Naive thymus-derived CD8-positive, alpha-beta T cell (primary cell): ENCODE results near the gene ASCL1. TPM values are rescaled to one million over a fixed set of nuclear protein-coding genes. Genes with fewer than 3 reads are reported as not detected.
A peak's percentile ranks its signal among the peaks of the same experiment; 100 is the strongest.

ENCODE experiments used
- ATAC-seq, 2 donors: fragments of 150-1000 bp; cut with Tn5 transposase in 1 of 2; sonication (Bioruptor Pico), chemical (Tn5 transposase) in 1 of 2; 1 replicate in 1 of 2; 2 replicates in 1 of 2; pipeline ENCODE4 v1.10.0; 2021; ENCODE audit warnings: mild to moderate bottlenecking in 2 of 2, moderate library complexity in 2 of 2
- POLR2A ChIA-PET: fragments of 350-600 bp; sonication (Branson Sonifier 250); formaldehyde crosslinking; loops from one replicate; lab custom pipeline; 2021; ENCODE audit warnings: antibody characterized with exemption; lab: Charles Lee
- DNase-seq, 10 donors: peaks; one replicate each; pipeline versions ENCODE4 v3.0.0 to v3.0.0-alpha.2; 2020 to 2022
- H3K27ac Mint-ChIP-seq, 10 donors: one replicate each; pipeline ENCODE4 v1.8.0; 2020 to 2022; ENCODE audit warnings: mild to moderate bottlenecking in 10 of 10, mixed read lengths in 10 of 10, moderate library complexity in 4 of 10, inconsistent platforms in 1 of 10
- H3K27me3 Mint-ChIP-seq, 5 donors: one replicate each; pipeline ENCODE4 v1.8.0; 2021 to 2022; ENCODE audit warnings: mixed read lengths in 5 of 5
- H3K36me3 Mint-ChIP-seq, 3 donors: one replicate each; pipeline ENCODE4 v1.8.0; 2020 to 2022; ENCODE audit warnings: mixed read lengths in 3 of 3, mild to moderate bottlenecking in 2 of 3, inconsistent platforms in 1 of 3
- H3K4me1 Mint-ChIP-seq, 4 donors: one replicate each; pipeline ENCODE4 v1.8.0; 2021 to 2022; ENCODE audit warnings: mixed read lengths in 4 of 4
- H3K4me3 Mint-ChIP-seq, 10 donors: one replicate each; pipeline ENCODE4 v1.8.0; 2020 to 2022; ENCODE audit warnings: mild to moderate bottlenecking in 10 of 10, mixed read lengths in 10 of 10, moderate library complexity in 6 of 10, inconsistent platforms in 1 of 10
- H3K9me3 Mint-ChIP-seq, 9 donors: one replicate each; pipeline ENCODE4 v1.8.0; 2020 to 2022; ENCODE audit warnings: mixed read lengths in 9 of 9, mild to moderate bottlenecking in 3 of 9, inconsistent platforms in 1 of 9, moderate library complexity in 1 of 9
- polyA plus RNA-seq, 3 donors: library from polyadenylated mRNA; unstranded; fragments of 300-500 nt; fragmentation: Illumina TruSeq; gene quantifications; one replicate each; pipeline ENCODE4 v1.2.3, GENCODE V29; 2021
- total RNA-seq, 8 experiments: library from RNA in 2 of 8; stranded (reverse) in 2 of 8; gene quantifications; one replicate each; pipeline ENCODE4 v1.2.3 and lab custom pipeline; 2021 to 2026

The ASCL1 gene
- total and polyA plus RNA-seq, 5 experiments from 2014 or later: not detected

DNA sequence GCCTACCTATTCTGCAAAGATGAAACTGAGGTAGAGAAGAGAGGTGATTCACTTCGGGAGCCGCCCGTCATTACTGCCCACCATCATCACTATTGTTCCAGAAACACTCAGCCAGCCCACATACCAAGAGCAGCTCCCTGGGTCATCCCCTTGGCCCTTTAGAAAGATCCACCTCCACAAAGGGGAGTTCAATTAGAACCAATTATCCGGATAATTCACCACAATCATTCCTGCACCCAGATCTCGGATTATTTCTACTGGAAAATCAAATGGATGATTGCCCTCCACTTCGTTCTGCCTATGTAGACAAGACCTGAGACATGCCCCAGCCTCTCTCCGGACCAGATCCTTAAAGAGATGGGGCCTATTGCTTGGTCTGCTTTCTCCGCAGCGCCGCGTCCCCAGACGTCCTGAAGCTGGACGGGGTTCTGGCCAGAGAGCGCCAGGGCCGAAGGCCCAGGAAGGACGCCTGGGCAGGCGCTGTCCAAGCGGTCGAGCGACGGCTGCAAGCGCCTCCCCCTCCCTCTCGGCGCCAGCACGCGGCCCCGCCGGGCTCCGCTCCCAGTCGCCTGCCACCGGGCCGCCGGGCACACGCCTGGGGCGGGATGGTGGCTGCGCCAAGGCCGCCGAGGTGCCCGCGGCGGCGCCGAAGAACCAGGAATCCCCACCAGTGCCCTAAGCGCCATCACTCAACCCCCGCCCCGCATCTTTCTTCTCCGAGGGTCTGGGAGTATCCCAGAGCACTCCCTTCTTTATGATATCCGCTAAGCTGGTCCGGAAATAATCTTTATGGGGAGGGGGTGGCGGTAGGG is 1.3 kb upstream of the ASCL1 start:
- DNase-seq (no peak), ATAC-seq (no peak)
- POLR2A ChIA-PET: no interaction called here
- peaks cover 0 to 3% (median 0%) of the 10 kb centered on the region in 9 donors for H3K9me3 Mint-ChIP-seq
- peaks cover 51 to 90% (median 76%) of the 10 kb centered on the region in 5 donors for H3K27me3 Mint-ChIP-seq
- H3K4me1 Mint-ChIP-seq: peaks cover 13 to 29% (median 20%) of the 10 kb centered on the region in 4 donors
- H3K36me3 Mint-ChIP-seq: peaks cover 0 to 3% (median 0%) of the 10 kb centered on the region in 3 donors
- no peak overlapping the region for H3K27ac Mint-ChIP-seq
- peak overlapping the region in 3 of 10 donors; percentile 1 to 69 (median 19) for H3K4me3 Mint-ChIP-seq

DNA sequence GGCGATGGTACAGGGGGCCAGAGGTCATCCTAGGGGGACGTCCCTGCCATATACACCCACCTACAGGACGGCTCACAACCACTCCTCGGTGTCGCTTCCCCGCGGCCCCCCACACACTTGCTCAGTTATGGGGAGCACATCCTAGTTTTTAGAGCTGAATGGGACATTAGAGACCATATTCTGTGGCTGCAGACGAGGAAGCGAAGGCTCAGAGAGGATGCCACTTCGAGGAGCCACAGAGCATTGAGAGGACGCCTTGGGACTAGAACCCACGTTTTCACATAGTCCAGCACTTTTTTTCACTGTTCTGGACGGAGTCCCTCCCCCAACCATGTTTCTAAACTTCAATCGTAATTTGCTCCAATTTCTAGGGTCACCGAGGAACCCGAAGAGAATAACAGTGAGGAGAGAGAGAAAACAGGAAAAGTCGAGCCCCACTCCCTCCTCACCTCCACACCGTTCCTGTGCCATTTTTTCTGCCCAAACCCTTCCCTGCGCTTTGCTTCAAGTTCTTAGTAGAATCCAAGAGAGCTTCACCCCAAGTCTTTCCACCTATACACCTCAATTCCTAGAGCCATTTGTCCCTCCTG is 641 bp upstream of the ASCL1 start:
- Mint-ChIP-seq H3K4me1 (peaks cover 12 to 32% (median 22%) of the 10 kb centered on the region in 4 donors), H3K27ac (no peak overlapping the region), H3K9me3 (peaks cover 0 to 2% (median 0%) of the 10 kb centered on the region in 9 donors), H3K4me3 (peak overlapping the region in 9 of 10 donors; percentile 24 to 69 (median 51)), H3K27me3 (peaks cover 51 to 90% (median 78%) of the 10 kb centered on the region in 5 donors), H3K36me3 (peaks cover 0 to 3% (median 0%) of the 10 kb centered on the region in 3 donors)
- POLR2A ChIA-PET: no interaction called here
- DNase-seq: no peak
- ATAC-seq: no peak

DNA sequence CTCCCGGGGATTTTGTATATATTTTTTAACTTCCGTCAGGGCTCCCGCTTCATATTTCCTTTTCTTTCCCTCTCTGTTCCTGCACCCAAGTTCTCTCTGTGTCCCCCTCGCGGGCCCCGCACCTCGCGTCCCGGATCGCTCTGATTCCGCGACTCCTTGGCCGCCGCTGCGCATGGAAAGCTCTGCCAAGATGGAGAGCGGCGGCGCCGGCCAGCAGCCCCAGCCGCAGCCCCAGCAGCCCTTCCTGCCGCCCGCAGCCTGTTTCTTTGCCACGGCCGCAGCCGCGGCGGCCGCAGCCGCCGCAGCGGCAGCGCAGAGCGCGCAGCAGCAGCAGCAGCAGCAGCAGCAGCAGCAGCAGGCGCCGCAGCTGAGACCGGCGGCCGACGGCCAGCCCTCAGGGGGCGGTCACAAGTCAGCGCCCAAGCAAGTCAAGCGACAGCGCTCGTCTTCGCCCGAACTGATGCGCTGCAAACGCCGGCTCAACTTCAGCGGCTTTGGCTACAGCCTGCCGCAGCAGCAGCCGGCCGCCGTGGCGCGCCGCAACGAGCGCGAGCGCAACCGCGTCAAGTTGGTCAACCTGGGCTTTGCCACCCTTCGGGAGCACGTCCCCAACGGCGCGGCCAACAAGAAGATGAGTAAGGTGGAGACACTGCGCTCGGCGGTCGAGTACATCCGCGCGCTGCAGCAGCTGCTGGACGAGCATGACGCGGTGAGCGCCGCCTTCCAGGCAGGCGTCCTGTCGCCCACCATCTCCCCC is 777 bp downstream of the ASCL1 start:
- Mint-ChIP-seq H3K27ac (no peak overlapping the region), H3K4me1 (peaks cover 17 to 44% (median 31%) of the 10 kb centered on the region in 4 donors), H3K27me3 (peaks cover 56 to 93% (median 80%) of the 10 kb centered on the region in 5 donors), H3K9me3 (peaks cover 0 to 8% (median 0%) of the 10 kb centered on the region in 9 donors), H3K36me3 (peaks cover 0 to 8% (median 3%) of the 10 kb centered on the region in 3 donors), H3K4me3 (peak overlapping the region; percentile 44 to 86 (median 70))
- no peak for DNase-seq
- POLR2A ChIA-PET: no interaction called here
- ATAC-seq: peak; percentile 30 to 50

DNA sequence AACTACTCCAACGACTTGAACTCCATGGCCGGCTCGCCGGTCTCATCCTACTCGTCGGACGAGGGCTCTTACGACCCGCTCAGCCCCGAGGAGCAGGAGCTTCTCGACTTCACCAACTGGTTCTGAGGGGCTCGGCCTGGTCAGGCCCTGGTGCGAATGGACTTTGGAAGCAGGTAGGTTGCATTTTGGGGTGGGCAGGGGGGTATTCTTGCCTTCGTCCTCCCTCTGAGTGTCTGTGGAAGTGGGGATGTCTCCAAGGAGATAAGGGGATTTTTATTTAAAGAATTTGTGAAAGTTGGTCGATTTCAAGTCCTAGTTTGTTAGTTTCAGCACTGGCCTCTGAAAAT is 1.3 kb downstream of the ASCL1 start:
- Mint-ChIP-seq H3K4me1 (peaks cover 21 to 44% (median 33%) of the 10 kb centered on the region in 4 donors), H3K9me3 (peaks cover 0 to 10% (median 2%) of the 10 kb centered on the region in 9 donors), H3K4me3 (peak overlapping the region; percentile 20 to 71 (median 42)), H3K27me3 (peaks cover 58 to 93% (median 80%) of the 10 kb centered on the region in 5 donors), H3K27ac (no peak overlapping the region), H3K36me3 (peaks cover 0 to 11% (median 3%) of the 10 kb centered on the region in 3 donors)
- DNase-seq: no peak
- no peak for ATAC-seq
- POLR2A ChIA-PET: no interaction called here

DNA sequence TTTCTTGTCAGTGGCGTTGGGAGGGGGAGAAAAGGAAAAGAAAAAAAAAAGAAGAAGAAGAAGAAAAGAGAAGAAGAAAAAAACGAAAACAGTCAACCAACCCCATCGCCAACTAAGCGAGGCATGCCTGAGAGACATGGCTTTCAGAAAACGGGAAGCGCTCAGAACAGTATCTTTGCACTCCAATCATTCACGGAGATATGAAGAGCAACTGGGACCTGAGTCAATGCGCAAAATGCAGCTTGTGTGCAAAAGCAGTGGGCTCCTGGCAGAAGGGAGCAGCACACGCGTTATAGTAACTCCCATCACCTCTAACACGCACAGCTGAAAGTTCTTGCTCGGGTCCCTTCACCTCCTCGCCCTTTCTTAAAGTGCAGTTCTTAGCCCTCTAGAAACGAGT is 1.9 kb downstream of the ASCL1 start:
- H3K36me3 Mint-ChIP-seq: peaks cover 0 to 15% (median 3%) of the 10 kb centered on the region in 3 donors
- ATAC-seq: no peak
- H3K4me1 Mint-ChIP-seq: peaks cover 21 to 44% (median 33%) of the 10 kb centered on the region in 4 donors
- H3K27ac Mint-ChIP-seq: no peak overlapping the region
- peaks cover 58 to 93% (median 80%) of the 10 kb centered on the region in 5 donors for H3K27me3 Mint-ChIP-seq
- POLR2A ChIA-PET: no interaction called here
- peak overlapping the region in 7 of 10 donors; percentile 20 to 71 (median 39) for H3K4me3 Mint-ChIP-seq
- no peak for DNase-seq
- peaks cover 0 to 16% (median 8%) of the 10 kb centered on the region in 9 donors for H3K9me3 Mint-ChIP-seq

DNA sequence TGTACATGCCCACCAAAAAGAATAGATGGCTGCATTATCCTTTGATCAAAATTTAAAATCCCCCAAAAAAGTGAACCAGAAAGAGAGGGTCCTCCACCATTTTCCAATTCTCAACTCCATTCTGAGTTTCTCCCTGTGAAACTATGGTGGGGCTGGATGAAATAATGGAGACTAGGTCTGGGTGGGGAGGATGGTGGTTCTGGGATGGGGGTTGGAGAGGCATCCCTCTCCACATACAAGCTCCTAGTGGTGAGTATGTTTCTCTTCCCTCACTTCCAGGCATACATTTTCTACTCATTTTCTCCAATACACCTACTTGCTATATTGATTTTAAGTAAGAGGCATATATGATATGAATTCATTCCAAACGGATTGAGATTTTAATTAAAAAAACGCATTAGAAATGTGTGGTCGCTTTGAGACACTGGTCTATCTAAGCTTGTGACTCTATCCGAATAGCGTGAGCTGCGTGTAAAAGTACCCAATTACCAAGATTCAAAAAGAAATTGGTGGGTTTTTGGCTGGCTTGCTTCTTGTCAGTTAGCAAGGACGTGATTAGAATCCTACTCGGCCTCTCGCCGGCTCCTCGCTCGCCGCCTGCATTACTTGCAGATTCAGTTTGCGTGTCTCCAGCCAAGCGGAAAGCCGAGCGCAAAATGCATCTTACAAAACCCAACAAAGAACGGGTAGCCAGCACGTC is 3.4 kb downstream of the ASCL1 start:
- Mint-ChIP-seq H3K27me3 (peaks cover 54 to 93% (median 80%) of the 10 kb centered on the region in 5 donors), H3K9me3 (peaks cover 0 to 19% (median 8%) of the 10 kb centered on the region in 9 donors), H3K4me3 (peak overlapping the region in 2 of 10 donors; percentile 4 to 56), H3K36me3 (peaks cover 0 to 15% (median 10%) of the 10 kb centered on the region in 3 donors), H3K27ac (no peak overlapping the region), H3K4me1 (peaks cover 31 to 58% (median 44%) of the 10 kb centered on the region in 4 donors)
- ATAC-seq (no peak), DNase-seq (no peak)
- POLR2A ChIA-PET: no interaction called here

DNA sequence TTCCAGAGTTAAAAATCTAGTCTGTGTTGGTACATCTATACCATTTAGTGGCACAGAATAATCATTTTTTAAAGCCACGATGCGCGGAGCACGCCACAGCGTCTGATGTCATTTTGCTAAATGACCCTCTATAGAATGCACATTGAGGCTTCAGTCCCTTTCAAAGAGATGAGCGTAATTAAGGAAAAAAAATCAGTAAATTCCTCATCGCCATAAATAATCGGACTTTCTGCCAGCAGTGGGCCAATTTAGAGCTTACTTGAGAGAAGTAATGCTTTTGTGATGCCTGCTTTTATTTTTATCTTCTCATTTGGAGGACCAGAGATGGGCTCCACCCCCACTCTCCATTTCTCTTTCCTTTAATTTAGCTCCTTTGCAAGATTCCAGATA is 4.0 kb downstream of the ASCL1 start:
- ATAC-seq: no peak
- Mint-ChIP-seq H3K27me3 (peaks cover 54 to 93% (median 82%) of the 10 kb centered on the region in 5 donors), H3K36me3 (peaks cover 0 to 15% (median 10%) of the 10 kb centered on the region in 3 donors), H3K4me1 (peaks cover 31 to 60% (median 43%) of the 10 kb centered on the region in 4 donors), H3K27ac (no peak overlapping the region), H3K9me3 (peaks cover 0 to 19% (median 8%) of the 10 kb centered on the region in 9 donors), H3K4me3 (peak overlapping the region in 5 of 10 donors; percentile 33 to 76 (median 54))
- POLR2A ChIA-PET: no interaction called here
- no peak for DNase-seq

DNA sequence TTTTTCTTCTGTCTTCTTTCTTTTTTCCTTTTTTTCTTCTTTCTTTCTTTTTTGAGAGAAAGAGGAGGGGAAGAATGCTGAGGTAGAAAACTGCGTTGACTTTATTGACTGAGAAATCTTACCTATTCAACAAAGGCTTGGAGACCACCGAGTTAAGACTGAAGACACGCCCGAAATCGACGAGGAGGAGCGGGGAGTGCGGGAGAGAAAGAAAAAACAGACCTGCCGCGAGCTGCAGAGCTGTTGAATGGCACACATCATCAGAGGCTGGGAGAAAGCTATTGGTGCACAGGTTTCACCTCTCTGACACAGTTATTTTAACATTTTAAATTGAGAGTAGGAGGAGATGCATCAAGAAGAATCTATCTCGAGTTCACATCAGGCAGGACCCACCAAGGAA is 5.1 kb downstream of the ASCL1 start:
- peaks cover 0 to 19% (median 8%) of the 10 kb centered on the region in 9 donors for H3K9me3 Mint-ChIP-seq

DNA sequence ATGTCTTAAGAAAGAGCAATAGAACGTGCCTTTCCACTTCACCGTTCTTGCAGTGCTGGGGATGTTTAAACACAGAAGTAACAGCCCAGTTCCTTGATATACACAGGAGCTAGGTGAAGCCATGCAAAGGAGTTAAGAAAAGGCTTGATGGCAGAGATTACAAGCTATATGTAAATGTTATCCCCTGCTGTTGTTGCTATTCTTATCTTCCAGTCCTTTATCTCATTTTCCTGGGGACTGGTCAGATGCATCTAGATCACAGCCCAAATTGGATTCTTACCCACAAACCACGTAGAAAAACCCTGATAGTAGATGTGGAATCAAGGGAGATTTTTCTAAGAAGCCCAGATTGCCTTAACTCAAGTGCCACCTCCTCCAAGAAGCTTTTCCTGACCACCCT is 5.5 kb downstream of the ASCL1 start:
- Mint-ChIP-seq H3K4me1 (peaks cover 24 to 44% (median 33%) of the 10 kb centered on the region in 4 donors), H3K4me3 (peak overlapping the region in 9 of 10 donors; percentile 43 to 77 (median 64)), H3K9me3 (peaks cover 0 to 19% (median 8%) of the 10 kb centered on the region in 9 donors), H3K27ac (peak overlapping the region in 1 of 10 donors; percentile 8), H3K27me3 (peaks cover 61 to 96% (median 83%) of the 10 kb centered on the region in 5 donors), H3K36me3 (peaks cover 0 to 22% (median 10%) of the 10 kb centered on the region in 3 donors)
- POLR2A ChIA-PET: interaction anchor here (0.6 kb wide), 1 partner anchor 1080 kb away, joined by 3 read pairs; no protein-coding TSS in a partner anchor
- DNase-seq (no peak), ATAC-seq (peak in 1 of 2 donors; percentile 30)

More for the DNA sequence above, 5.1 kb downstream of the ASCL1 start:
- peak overlapping the region in 1 of 10 donors; percentile 8 for H3K27ac Mint-ChIP-seq
- H3K4me3 Mint-ChIP-seq: peak overlapping the region; percentile 43 to 77 (median 60)
- POLR2A ChIA-PET: interaction anchor here (0.6 kb wide), 1 partner anchor 1080 kb away, joined by 3 read pairs; no protein-coding TSS in a partner anchor
- H3K27me3 Mint-ChIP-seq: peaks cover 59 to 93% (median 83%) of the 10 kb centered on the region in 5 donors
- no peak for ATAC-seq
- no peak for DNase-seq
- H3K4me1 Mint-ChIP-seq: peaks cover 27 to 49% (median 37%) of the 10 kb centered on the region in 4 donors
- H3K36me3 Mint-ChIP-seq: peaks cover 0 to 22% (median 10%) of the 10 kb centered on the region in 3 donors

DNA sequence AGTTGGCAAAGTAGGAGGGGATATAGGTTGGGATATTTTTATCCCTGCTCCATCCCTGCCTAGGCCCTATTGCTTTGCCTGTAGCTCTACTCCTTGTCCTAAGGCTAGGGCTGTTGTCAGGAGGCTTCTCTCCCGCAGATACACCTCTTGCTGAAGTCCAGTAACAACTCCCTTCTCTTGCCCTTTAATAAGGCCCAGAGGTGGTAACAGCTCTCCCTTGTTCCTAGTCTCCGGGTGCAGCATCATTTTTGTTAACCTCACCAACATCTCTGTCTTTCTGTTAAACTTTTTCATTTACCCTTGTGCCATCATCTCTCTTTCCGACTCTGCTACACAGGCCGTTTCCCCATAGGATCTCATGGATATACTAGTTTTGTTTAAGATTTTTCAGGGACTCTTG is 6.3 kb downstream of the ASCL1 start:
- POLR2A ChIA-PET: interaction anchor here (0.5 kb wide), 1 partner anchor 561 kb away, joined by 4 read pairs; no protein-coding TSS in a partner anchor
- no peak for DNase-seq
- peak overlapping the region in 2 of 10 donors; percentile 1 to 80 for H3K4me3 Mint-ChIP-seq

DNA sequence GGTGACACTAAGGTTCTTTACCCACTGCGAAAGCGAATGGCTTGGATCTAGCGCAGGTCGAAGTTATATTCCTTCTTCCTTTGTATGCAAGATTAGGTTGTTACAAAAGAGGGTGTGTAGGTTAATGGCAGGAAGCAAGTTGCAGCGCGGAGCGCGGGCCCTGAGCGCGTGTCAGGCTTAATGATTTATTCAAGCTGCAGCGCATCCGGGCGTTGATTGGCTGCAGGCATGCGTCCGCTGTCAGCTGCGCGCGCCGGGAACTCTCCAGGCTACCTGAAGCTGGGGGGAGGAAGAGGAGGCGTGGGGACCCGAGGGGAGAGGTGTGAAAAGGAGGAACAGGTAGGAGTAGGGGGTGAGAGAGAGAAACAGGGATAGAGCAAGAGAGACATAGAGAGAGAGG is 7.4 kb downstream of the ASCL1 start:
- peaks cover 0 to 22% (median 7%) of the 10 kb centered on the region in 3 donors for H3K36me3 Mint-ChIP-seq
- peak; percentile 59 to 65 for ATAC-seq
- H3K27me3 Mint-ChIP-seq: peaks cover 62 to 94% (median 81%) of the 10 kb centered on the region in 5 donors
- peak in 1 of 10 donors; percentile 23 for DNase-seq
- POLR2A ChIA-PET: no interaction called here
- peaks cover 20 to 38% (median 26%) of the 10 kb centered on the region in 4 donors for H3K4me1 Mint-ChIP-seq
- H3K9me3 Mint-ChIP-seq: peaks cover 0 to 19% (median 8%) of the 10 kb centered on the region in 9 donors
- H3K27ac Mint-ChIP-seq: peak overlapping the region in 2 of 10 donors; percentile 28 to 54
- peak overlapping the region; percentile 68 to 93 (median 77) for H3K4me3 Mint-ChIP-seq

More for the DNA sequence above, 6.3 kb downstream of the ASCL1 start:
- Mint-ChIP-seq H3K36me3 (peaks cover 0 to 22% (median 10%) of the 10 kb centered on the region in 3 donors), H3K27ac (no peak overlapping the region), H3K9me3 (peaks cover 0 to 19% (median 8%) of the 10 kb centered on the region in 9 donors), H3K27me3 (peaks cover 64 to 98% (median 88%) of the 10 kb centered on the region in 5 donors), H3K4me1 (peaks cover 23 to 42% (median 31%) of the 10 kb centered on the region in 4 donors)
- ATAC-seq: no peak
